B cell (primary cell): Measurements from ENCODE around the gene PKMYT1. TPM values are rescaled to one million over a fixed set of nuclear protein-coding genes. Genes with fewer than 3 reads are reported as not detected.

Experiments used
- ATAC-seq: fragments of 200-7000 bp; cut with Tn5 transposase; one replicate; pipeline ENCODE4 v1.10.0; 2021; ENCODE audit warnings: low read depth, mild to moderate bottlenecking, moderate number of reproducible peaks, moderate library complexity
- CTCF ChIA-PET: fragments of 350-600 bp; sonication (Branson Sonifier 250); formaldehyde crosslinking; loops from one replicate; lab custom pipeline; 2021; ENCODE audit warnings: antibody characterized with exemption, inconsistent platforms; lab: Charles Lee
- POLR2A ChIA-PET: fragments of 350-600 bp; sonication (Branson Sonifier 250); formaldehyde crosslinking; loops from one replicate; lab custom pipeline; 2021; ENCODE audit warnings: antibody characterized with exemption; lab: Charles Lee
- DNase-seq: peaks from one replicate; pipeline ENCODE4 v3.0.0; 2013
- H2AFZ ChIP-seq: 2 replicates; pipeline ENCODE4 v1.6.1; 2012; ENCODE audit warnings: mild to moderate bottlenecking, low read depth, low read length; ENCODE audit not compliant: insufficient read depth, poor library complexity, severe bottlenecking
- H3K27ac ChIP-seq, 2 donors: 1 replicate in 1 of 2; 2 replicates in 1 of 2; pipeline ENCODE4 v1.5.1; 2012 to 2013; ENCODE audit warnings: low read length in 2 of 2, mild to moderate bottlenecking in 2 of 2, moderate library complexity in 1 of 2
- H3K27me3 ChIP-seq, 4 experiments: fragments of 200-600 bp in 1 of 4; sonication (generic) in 1 of 4; replicated peaks in 1 of 4; 1 replicate in 2 of 4; 2 replicates in 2 of 4; pipeline versions ENCODE4 v1.6.1 to v1.7.0; 2013 to 2016; ENCODE audit warnings: low read length in 3 of 4, mild to moderate bottlenecking in 2 of 4, mixed read lengths in 1 of 4, moderate library complexity in 1 of 4; ENCODE audit not compliant: insufficient read depth in 4 of 4, control insufficient read depth in 3 of 4; ENCODE audit errors: control extremely low read depth in 1 of 4
- H3K36me3 ChIP-seq, 2 experiments: replicated peaks in 1 of 2; 1 replicate in 1 of 2; 2 replicates in 1 of 2; pipeline versions ENCODE4 v1.6.1 to v1.7.1; 2013; ENCODE audit warnings: low read length in 1 of 2; ENCODE audit not compliant: insufficient read depth in 2 of 2, control insufficient read depth in 1 of 2; ENCODE audit errors: control extremely low read depth in 1 of 2, extremely low read depth in 1 of 2
- H3K4me1 ChIP-seq, 2 donors: fragments of 200-600 bp in 1 of 2; sonication (generic) in 1 of 2; 1 replicate in 1 of 2; 2 replicates in 1 of 2; pipeline versions ENCODE4 v1.5.1 to v1.6.1; 2013 to 2017; ENCODE audit warnings: low read length in 2 of 2; ENCODE audit not compliant: control insufficient read depth in 2 of 2, insufficient read depth in 2 of 2
- H3K4me2 ChIP-seq: replicated peaks from 2 replicates; pipeline ENCODE3; 2012; ENCODE audit warnings: mild to moderate bottlenecking, low read depth, low read length; ENCODE audit not compliant: poor library complexity, severe bottlenecking
- H3K4me3 ChIP-seq, 5 experiments: fragments of 200-600 bp in 1 of 5; sonication (generic) in 1 of 5; 1 replicate in 3 of 5; 2 replicates in 2 of 5; pipeline versions ENCODE4 v1.5.1 to v1.7.0; 2011 to 2016; ENCODE audit warnings: low read length in 4 of 5, mild to moderate bottlenecking in 4 of 5, low read depth in 2 of 5, control low read depth in 1 of 5, moderate library complexity in 1 of 5; ENCODE audit not compliant: insufficient read depth in 1 of 5; ENCODE audit errors: control extremely low read depth in 1 of 5, extremely low read depth in 1 of 5
- H3K79me2 ChIP-seq: fragments of 200-600 bp; sonication (generic); one replicate; pipeline ENCODE4 v1.6.0; 2016; ENCODE audit warnings: low read length; ENCODE audit not compliant: control insufficient read depth, insufficient read depth
- H3K9ac ChIP-seq: fragments of 200-600 bp; sonication (generic); 2 replicates; pipeline ENCODE4 v1.6.1; 2017; ENCODE audit warnings: mild to moderate bottlenecking, low read length, moderate library complexity
- H3K9me3 ChIP-seq, 3 donors: one replicate each; pipeline versions ENCODE4 v1.6.1 to v1.7.1; 2013; ENCODE audit warnings: low read length in 2 of 3; ENCODE audit not compliant: control insufficient read depth in 2 of 3, insufficient read depth in 1 of 3; ENCODE audit errors: control extremely low read depth in 1 of 3
- H4K20me1 ChIP-seq: 2 replicates; pipeline ENCODE4 v1.6.0; 2012; ENCODE audit warnings: mild to moderate bottlenecking, low read length; ENCODE audit not compliant: insufficient read depth, control insufficient read depth, poor library complexity, severe bottlenecking
- H3K27ac Mint-ChIP-seq: one replicate; pipeline ENCODE4 v1.8.0; 2021; ENCODE audit warnings: mixed read lengths
- H3K27me3 Mint-ChIP-seq: one replicate; pipeline ENCODE4 v1.8.0; 2021; ENCODE audit warnings: mixed read lengths
- H3K4me1 Mint-ChIP-seq: one replicate; pipeline ENCODE4 v1.8.0; 2021; ENCODE audit warnings: mixed read lengths
- H3K4me3 Mint-ChIP-seq: one replicate; pipeline ENCODE4 v1.8.0; 2021; ENCODE audit warnings: mixed read lengths
- H3K9me3 Mint-ChIP-seq: one replicate; pipeline ENCODE4 v1.8.0; 2022; ENCODE audit warnings: mixed read lengths; ENCODE audit not compliant: insufficient read depth
- EZH2 ChIP-seq: IDR thresholded peaks from 2 replicates; pipeline ENCODE4 v1.6.1; 2012; ENCODE audit warnings: borderline replicate concordance, low read depth, mild to moderate bottlenecking, moderate library complexity, low read length; ENCODE audit not compliant: insufficient read depth, poor library complexity, severe bottlenecking
- WGBS: methylation state at CpG from one replicate; pipeline ENCODE4 v1.1.5; 2013; ENCODE audit warnings: missing lambda C conversion rate; ENCODE audit not compliant: insufficient coverage; 5-methylcytosine and 5-hydroxymethylcytosine counted together
- intact Hi-C: fragments of 100-400 bp; cut with micrococcal nuclease; formaldehyde crosslinking; loops from one replicate; pipeline ENCODE4 v1.10.0; 2022
- polyA plus RNA-seq: library from polyadenylated mRNA; depleted of rRNA; stranded (reverse); fragments of >200 nt; gene quantifications from 2 replicates; pipeline ENCODE4 v1.2.3, GENCODE V29; 2012
- total RNA-seq, 2 donors: library from RNA; stranded (reverse); fragments of 120-200 nt in 1 of 2; gene quantifications; 1 replicate in 1 of 2; 2 replicates in 1 of 2; pipeline versions ENCODE4 v1.2.3 to v1.2.4, GENCODE V29; 2013 to 2022
- TF ChIP-seq, protein P1 (sequence below): fragments of 200-600 bp; IDR thresholded peaks from one replicate; pipeline ENCODE4 v1.8.0; 2022; ENCODE audit warnings: antibody characterized with exemption, mild to moderate bottlenecking

The PKMYT1 gene
- total and polyA plus RNA-seq, 2 donors (not counting 1 experiment from before 2014, with no cell fraction given): 0.67 to 2.6 TPM

DNA sequence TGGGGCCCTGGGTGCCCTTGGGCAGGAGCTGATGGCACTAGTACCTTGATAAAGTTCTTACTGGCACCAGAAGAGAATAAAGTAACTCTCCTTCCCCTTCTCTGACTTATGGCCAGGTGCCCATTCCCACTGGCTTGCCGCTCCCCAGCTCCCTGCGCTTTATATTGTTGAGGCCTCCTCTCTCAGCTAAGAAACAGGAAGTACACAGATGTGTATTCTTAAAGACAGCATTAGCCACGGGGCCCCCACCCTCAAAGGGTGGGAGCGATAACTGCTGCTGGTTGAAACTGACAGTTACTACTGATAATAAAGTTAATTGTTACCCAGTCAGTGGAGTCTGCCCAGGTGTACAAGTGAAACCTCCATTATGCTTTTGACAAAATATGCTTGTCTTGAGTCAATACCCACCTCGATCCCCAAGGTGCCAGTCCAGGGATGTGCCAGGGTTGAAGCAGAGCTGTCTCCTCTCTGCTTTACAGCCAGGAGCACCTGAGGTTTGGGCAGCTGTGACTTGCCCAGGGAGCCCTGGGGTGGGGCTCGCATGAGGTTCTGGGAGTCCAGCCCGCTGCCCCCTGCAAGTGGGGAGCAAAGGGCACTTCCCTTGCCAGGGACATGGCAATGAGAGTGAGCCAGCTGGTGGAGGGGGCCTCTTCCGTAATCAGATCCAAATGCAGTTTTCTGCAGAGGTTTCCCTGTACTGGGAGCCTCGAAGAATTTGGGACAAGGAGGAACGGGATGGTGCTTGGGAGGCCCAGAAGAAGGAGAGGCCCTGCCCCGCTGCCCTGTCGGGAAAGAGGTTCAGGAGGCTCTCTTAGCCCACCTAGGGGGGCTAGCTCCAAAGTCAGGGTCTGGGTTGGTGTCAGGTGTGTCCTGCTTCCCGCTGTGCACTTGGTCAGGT lies 27.1 kb upstream of the PKMYT1 start:
- ATAC-seq (no peak), DNase-seq (no peak)
- peak overlapping the region; percentile 32 for H3K9ac ChIP-seq
- 43% methylated on average over 9 of the region's 13 CpGs for WGBS
- no peaks in the 10 kb centered on the region for H3K79me2 ChIP-seq
- H3K36me3 ChIP-seq: no peaks in the 10 kb centered on the region
- POLR2A ChIA-PET: no interaction called here
- peaks cover 25 to 32% of the 10 kb centered on the region in 2 donors for H3K4me1 ChIP-seq
- H3K4me2 ChIP-seq: peak overlapping the region; percentile 76
- H3K9me3 Mint-ChIP-seq: no peaks in the 10 kb centered on the region
- peaks cover 0 to 19% (median 9%) of the 10 kb centered on the region in 4 experiments for H3K27me3 ChIP-seq
- no peak overlapping the region for H3K27ac ChIP-seq
- peaks cover 26% of the 10 kb centered on the region for H3K4me1 Mint-ChIP-seq
- peak overlapping the region; percentile 58 for H2AFZ ChIP-seq
- intact Hi-C loops: no loop called here
- TF ChIP-seq, protein P1, sequence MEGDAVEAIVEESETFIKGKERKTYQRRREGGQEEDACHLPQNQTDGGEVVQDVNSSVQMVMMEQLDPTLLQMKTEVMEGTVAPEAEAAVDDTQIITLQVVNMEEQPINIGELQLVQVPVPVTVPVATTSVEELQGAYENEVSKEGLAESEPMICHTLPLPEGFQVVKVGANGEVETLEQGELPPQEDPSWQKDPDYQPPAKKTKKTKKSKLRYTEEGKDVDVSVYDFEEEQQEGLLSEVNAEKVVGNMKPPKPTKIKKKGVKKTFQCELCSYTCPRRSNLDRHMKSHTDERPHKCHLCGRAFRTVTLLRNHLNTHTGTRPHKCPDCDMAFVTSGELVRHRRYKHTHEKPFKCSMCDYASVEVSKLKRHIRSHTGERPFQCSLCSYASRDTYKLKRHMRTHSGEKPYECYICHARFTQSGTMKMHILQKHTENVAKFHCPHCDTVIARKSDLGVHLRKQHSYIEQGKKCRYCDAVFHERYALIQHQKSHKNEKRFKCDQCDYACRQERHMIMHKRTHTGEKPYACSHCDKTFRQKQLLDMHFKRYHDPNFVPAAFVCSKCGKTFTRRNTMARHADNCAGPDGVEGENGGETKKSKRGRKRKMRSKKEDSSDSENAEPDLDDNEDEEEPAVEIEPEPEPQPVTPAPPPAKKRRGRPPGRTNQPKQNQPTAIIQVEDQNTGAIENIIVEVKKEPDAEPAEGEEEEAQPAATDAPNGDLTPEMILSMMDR: no peak
- no peak for TF ChIP-seq EZH2
- H3K4me3 Mint-ChIP-seq: peak overlapping the region; percentile 58
- peaks cover 0 to 18% (median 0%) of the 10 kb centered on the region in 3 donors for H3K9me3 ChIP-seq
- CTCF ChIA-PET: interaction anchor here (0.9 to 9.6 kb wide), 5 partner anchors 16 to 122 kb away, joined by 3 to 213 read pairs (median 6); partner anchors contain the start of genes HCFC1R1 and THOC6
- peak overlapping the region in 2 of 5 experiments; percentile 37 to 44 for H3K4me3 ChIP-seq
- no peaks in the 10 kb centered on the region for H4K20me1 ChIP-seq
- no peak overlapping the region for H3K27ac Mint-ChIP-seq
- H3K27me3 Mint-ChIP-seq: peaks cover 9% of the 10 kb centered on the region
